ENCODE data around the gene CTSH.

The CTSH gene

GRCh38 chr15:78944669-78945407, at the start of gene CTSH:
TSS of gene CTSH (minus strand) at chr15:78945046. CDS start at chr15:78944981, 65 bp downstream.
- DNase-seq = peak; percentile 79

- DNase-seq = no peak
Observed at GRCh38 chr15:78993931-78994530, 49.2 kb upstream of the CTSH start.

GRCh38 chr15:78993257-78993930, 48.5 kb upstream of the CTSH start:
- DNase-seq = no peak

GRCh38 chr15:78992416-78993256, 47.8 kb upstream of the CTSH start:
- no peak for DNase-seq

- DNase-seq = no peak
Observed at GRCh38 chr15:78991879-78992278, 47.0 kb upstream of the CTSH start.

- DNase-seq = no peak
Observed at GRCh38 chr15:78991476-78991875, 46.6 kb upstream of the CTSH start.

GRCh38 chr15:78990278-78990677, 45.4 kb upstream of the CTSH start:
- DNase-seq = no peak

- DNase-seq = no peak
Observed at GRCh38 chr15:78989701-78990240, 44.9 kb upstream of the CTSH start.

- DNase-seq = no peak
Observed at GRCh38 chr15:78988361-78988911, 43.6 kb upstream of the CTSH start.

GRCh38 chr15:78987556-78988360, 42.9 kb upstream of the CTSH start:
- no peak for DNase-seq

- DNase-seq = no peak
Observed at GRCh38 chr15:78985859-78986475, 41.1 kb upstream of the CTSH start.

- DNase-seq = no peak
Observed at GRCh38 chr15:78984041-78984440, 39.2 kb upstream of the CTSH start.

- no peak for DNase-seq
Observed at GRCh38 chr15:78983146-78983918, 38.5 kb upstream of the CTSH start.

GRCh38 chr15:78982736-78983135, 37.9 kb upstream of the CTSH start:
- DNase-seq = no peak

- no peak for DNase-seq
Observed at GRCh38 chr15:78981532-78982313, 36.9 kb upstream of the CTSH start.

- DNase-seq = peak; percentile 75
Observed at GRCh38 chr15:78979456-78980320, 34.8 kb upstream of the CTSH start.

- DNase-seq = no peak
Observed at GRCh38 chr15:78978601-78979179, 33.8 kb upstream of the CTSH start.

All from NCI-H526 treated with DMSO at 0.1 percent for 48 hours (cell line).